IPS-NIHi7 (cell line): ENCODE measurements around the gene AHNAK.
"Not testable (repeated sequence)": the region's sequence is repeated elsewhere in the genome, so short reads cannot be mapped to it uniquely, and the experiment has no call there.

ENCODE experiments used
- DNase-seq: peaks from one replicate; pipeline ENCODE4 v3.0.0; 2012; ENCODE audit warnings: mixed read lengths; ENCODE audit errors: extremely low spot score

Gene AHNAK

DNA sequence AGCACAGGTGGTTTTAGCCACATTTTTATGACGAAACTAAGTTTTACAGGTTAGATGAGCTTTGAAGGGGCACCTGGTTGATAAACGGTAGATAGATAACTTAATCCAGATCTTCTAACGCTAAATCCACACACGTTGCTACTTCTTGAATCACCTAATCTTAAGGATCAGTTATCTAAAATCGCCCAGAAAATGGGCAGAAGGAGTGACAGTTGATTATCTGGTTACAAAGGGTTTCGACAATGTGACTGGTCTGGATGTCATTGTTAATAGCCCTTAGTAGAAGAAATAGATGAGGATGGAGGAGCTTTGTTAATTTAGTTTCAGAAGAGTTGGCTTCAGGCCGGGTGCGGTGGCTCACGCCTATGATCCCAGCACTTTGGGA, 84.1 kb downstream of the AHNAK start:
- no peak for DNase-seq

DNA sequence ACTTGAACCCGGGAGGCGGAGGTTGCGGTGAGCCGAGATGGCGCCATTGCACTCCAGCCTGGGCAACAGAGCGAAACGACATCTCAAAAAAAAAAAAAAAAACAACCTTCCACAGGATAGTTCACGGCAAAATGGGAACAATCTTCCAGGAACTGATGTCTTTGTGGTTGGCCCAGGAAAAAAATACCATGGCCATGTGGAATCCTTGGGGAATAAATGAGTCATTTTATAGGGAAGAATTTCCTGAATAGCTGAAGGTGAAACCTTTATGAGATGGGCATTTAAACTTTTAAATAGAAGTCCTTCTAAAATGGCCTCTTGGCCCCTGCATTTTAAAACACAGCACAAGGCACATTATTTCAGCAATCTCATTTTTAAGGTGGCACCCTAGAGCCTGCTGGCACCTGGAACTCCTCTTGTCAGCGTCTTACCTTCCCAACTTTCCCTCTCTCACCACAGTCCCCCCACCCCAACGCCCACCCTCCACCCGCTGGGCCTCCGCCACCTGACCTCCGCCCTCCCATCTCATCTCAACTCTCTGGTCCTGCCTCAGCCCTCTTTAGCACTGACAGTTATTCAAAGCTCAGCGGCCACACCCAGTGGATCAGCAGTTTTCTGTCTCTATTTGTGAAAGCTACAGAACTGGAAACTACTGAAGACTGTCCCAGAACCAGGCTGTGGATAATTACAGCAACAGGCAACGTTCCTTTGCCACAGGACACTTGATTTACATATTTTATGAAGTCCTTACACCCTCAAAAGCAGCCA, 84.7 kb downstream of the AHNAK start:
- no peak for DNase-seq

DNA sequence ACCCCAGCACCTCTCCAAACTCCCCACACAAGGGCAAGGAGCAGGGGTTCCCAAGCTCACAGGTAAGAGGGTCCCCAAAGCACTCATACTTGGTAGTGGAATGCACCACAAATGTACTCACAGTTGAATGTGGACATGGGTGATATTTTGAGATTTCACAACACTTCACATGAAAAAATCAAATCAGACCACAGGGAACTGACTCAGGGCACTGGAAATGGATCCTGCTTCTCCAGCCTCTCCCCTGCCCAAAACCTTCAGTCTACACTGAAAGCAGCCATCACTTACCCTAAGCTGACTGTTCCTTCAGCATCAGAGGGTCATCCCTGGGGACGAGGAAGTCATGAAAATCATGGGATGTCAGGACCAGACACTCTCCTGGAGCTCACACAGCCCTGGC, 87.5 kb downstream of the AHNAK start:
- no peak for DNase-seq

DNA sequence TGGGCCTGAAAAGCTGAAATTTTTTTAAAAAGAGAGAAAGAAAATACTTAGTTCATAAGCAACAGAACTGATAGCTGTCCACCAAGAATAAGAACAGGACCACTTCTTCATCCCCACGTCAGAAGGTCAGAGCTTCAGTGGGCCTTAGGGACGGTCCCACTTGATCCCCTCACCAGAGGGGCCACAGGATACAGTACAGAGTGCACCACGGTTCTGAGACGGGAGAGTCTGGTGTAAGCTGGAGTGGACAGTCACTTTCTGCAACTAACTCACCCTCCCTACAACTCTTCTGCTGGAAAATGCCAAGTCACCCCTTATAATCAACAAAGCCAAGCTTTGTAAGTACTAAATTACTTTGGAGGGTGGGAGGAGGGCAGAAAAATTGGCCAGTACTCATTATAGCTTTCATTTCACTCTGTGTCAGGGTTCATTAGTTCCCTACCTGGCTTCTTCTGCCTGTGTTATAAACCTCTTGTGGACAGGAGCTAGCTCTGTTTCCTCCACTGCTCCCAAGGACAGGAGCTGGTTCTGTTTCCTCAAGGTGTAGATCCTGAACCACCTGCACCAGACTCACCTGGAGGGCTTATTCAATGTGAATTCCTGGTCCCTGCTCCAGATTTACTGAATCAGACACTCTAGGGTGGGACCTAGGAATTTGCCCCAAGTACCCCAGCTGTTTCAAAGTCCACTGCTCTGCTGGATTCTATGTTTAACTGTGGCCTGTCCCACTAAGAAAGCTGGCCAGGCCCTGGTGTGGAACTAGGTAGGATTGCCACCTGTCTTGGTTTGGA, 88.2 kb downstream of the AHNAK start:
- DNase-seq = no peak

GRCh38 chr11:62457478-62457877, 89.1 kb downstream of the AHNAK start:
- DNase-seq = no peak

- DNase-seq = peak; percentile 56
Observed at GRCh38 chr11:62456630-62457029, 90.0 kb downstream of the AHNAK start.

DNA sequence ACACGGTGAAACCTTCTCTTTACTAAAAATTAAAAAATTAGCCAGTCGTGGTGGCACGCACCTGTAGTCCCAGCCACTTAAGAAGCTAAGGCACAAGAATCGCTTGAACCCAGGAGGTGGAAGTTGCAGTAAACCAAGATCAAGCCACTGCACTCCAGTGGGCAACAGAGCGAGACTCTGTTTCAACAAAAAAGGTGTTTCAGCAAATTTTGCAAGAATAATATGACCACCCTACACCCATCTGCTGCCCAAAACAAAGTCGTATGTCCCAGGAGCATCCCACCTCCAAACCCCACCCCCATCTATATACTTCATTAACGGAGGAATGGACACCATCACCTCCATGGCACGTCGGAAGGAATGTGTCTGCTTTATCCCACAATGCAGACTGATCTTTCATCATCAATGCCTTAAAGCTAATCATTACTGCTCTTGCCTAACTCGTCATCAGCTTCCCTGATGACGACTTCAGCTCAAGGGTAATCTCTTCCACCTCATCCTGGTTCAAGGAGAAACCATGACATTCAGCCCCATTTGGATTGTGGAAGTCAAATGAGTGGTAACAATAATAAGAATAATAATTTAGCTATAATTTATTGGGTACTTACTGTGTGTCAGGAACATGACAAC, 93.7 kb downstream of the AHNAK start:
- DNase-seq = no peak

GRCh38 chr11:62452261-62452660, 94.3 kb downstream of the AHNAK start:
- DNase-seq = no peak

GRCh38 chr11:62451241-62451621, 95.4 kb downstream of the AHNAK start:
- DNase-seq = no peak

DNA sequence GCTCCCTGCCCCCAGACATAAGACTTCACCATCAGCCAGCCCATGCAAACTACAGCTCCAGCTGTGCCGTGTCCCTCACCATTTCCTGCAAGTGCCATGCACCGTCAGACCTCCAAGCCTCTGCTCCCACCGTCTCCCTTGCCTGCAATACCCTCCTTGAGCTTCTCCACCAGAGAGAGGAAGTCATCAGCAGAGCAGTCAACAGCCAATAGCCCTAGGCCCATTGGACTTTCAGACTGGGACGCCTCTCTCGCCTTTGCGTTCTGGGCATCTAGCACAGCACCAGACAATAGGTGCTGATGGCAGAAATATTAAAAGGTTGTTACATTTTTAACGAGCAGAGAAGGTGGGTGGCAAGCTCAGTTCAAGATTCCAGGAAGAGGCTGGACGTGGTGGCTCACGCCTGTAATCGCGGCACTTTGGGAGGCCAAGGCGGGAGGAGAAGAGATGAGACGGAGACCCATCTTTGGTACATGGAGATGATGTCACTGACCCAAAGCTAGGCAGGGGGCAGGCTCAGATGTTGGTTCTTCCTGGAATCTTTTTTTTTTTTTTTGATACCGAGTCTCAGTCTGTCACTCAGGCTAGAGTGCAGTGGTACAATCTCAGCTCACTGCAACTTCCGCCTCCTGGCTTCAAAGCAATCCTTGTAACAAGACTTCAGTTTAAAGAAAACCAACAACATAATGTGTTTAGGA, 95.9 kb downstream of the AHNAK start:
- DNase-seq = no peak

- not testable (repeated sequence) for DNase-seq
Observed at GRCh38 chr11:62449912-62450311, 96.7 kb downstream of the AHNAK start.

DNA sequence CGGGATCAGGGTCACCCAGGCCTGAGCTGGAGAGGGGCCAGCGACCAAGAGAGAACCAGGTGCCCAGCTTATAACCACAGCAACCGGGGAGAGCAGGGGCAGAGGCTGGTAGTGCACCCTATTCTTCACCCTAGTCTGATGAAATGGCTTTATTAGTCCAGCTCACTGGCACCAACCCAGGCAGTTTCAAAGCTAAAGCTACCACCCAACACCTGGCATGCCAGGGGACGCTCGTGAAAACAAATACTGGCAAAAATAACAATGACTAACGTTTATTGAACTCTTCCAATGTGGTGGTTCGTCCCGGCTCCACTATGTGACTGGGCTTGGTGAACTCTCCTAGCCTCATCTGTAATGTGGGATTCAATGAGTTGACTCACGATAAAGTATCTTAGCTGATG, 97.2 kb downstream of the AHNAK start:
- DNase-seq = no peak

- DNase-seq = no peak
Observed at GRCh38 chr11:62446091-62446490, 100.5 kb downstream of the AHNAK start.

GRCh38 chr11:62445314-62445740, 101.3 kb downstream of the AHNAK start:
- DNase-seq = no peak

DNA sequence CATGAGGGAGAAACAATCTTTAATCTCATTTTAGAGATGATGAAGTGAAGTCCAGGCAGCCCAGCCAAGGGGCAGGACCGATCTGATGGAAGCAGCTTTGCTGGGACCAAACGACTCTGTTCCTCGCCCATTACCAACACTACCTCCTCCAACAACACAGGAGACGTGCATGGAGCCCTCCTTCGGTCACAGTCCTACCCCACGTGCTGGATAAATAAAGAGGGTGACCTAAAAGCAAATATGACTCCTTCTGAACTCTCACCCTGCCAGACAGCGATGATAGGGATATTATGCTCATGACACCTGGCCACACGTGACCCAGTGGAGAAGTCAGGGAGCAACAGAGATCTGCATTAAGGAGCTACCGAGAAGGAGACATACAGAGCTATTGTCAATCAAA, 101.8 kb downstream of the AHNAK start:
- DNase-seq = no peak

- DNase-seq = peak; percentile 40
Observed at GRCh38 chr11:62444236-62444833, 102.3 kb downstream of the AHNAK start.

DNA sequence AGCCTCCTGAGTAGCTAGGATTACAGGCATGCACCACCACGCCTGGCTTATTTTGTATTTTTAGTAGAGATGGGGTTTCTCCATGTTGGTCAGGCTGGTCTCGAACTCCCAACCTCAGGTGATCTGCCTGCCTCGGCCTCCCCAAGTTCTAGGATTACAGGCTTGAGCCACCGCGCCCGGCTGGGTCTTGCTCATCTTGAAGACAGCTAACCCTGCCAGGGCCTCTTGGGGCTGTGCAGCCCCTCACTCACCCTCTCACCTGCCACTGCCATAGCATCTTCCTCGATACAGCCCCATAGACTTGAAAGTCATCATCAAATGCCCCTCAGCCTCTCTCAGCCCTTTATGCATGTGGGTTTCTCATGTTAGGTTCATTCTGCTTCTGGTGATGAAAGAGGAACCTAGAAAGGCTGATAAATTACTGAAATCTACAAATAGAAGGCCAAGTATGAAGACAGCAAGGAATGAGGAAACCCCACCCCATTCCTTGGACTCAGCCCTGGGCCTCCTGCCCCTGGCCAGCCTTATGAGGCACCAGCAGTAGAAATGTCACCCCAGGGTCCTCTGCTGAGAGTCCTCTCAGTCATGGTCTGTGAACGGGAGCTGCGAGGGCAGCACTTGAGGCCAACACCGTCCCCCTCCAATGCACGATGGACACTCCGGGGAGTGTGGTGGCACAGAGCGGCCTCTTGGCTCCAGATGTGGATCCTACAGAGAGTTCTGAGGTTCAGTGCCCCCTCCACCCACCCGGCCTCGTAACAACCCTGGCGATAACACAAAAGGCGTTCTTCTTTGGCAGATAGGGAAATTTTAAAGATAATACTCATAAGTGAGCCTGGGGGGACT, 103.0 kb downstream of the AHNAK start:
- DNase-seq = no peak

- no peak for DNase-seq
Observed at GRCh38 chr11:62439785-62440602, 106.6 kb downstream of the AHNAK start.

- DNase-seq = no peak
Observed at GRCh38 chr11:62438641-62439040, 108.0 kb downstream of the AHNAK start.

DNA sequence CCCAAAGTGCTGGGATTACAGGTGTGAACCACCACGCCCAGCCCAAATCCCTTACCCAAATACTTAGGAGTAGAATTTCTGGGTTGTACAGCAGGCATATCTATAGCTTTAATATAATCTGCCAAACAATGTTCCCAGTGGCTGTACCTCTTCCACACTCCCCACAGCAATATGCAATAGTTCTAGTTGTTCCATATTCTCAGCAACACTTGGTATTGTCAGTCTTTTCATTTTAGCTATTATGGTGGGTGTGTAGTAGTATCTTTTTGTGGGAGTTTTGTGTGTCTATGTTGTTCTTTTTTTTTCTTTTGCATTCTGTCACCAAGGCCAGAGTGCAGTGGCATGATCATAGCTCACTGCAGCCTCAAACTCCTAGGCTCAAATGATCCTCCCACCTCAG, 109.0 kb downstream of the AHNAK start:
- DNase-seq = no peak
